AG10803 (cell line): Measurements from ENCODE around the gene C11orf16.
"Not testable (repeated sequence)": the region's sequence is repeated elsewhere in the genome, so short reads cannot be mapped to it uniquely, and the experiment has no call there.

Experiments
- DNase-seq: peaks from one replicate; pipeline ENCODE4 v3.0.0; 2010; ENCODE audit warnings: low read depth
- H3K4me3 ChIP-seq: 2 replicates; pipeline ENCODE4 v1.5.1; 2011; ENCODE audit warnings: mild to moderate bottlenecking, low read length, control low read depth
- CTCF ChIP-seq: conservative IDR thresholded peaks from 2 replicates; pipeline ENCODE4 v1.5.1; 2011; ENCODE audit warnings: mild to moderate bottlenecking, low read length, control low read depth, inconsistent platforms

The C11orf16 gene

GRCh38 chr11:8932564-8933180 is at the start of gene C11orf16:
Gene C11orf16, minus strand, starts transcription at chr11:8932947. Its CDS starts 639 bp downstream, at chr11:8932308.
- no peak for DNase-seq
- TF ChIP-seq CTCF: no peak
- H3K4me3 ChIP-seq: no peak within 1 kb of the TSS

GRCh38 chr11:8980485-8980884 is 47.7 kb upstream of the C11orf16 start:
- DNase-seq: no peak
- TF ChIP-seq CTCF: no peak
- no peak overlapping the region for H3K4me3 ChIP-seq

- not testable (repeated sequence) for DNase-seq, H3K4me3 ChIP-seq
These were observed 46.6 kb upstream of the C11orf16 start for GRCh38 chr11:8979365-8979764.

GRCh38 chr11:8973121-8973520 is 40.4 kb upstream of the C11orf16 start:
- TF ChIP-seq CTCF: no peak
- DNase-seq: no peak

GRCh38 chr11:8971924-8972316 is 39.2 kb upstream of the C11orf16 start:
- no peak for TF ChIP-seq CTCF
- H3K4me3 ChIP-seq: no peak overlapping the region
- no peak for DNase-seq

More at GRCh38 chr11:8973121-8973520, 40.4 kb upstream of the C11orf16 start:
- H3K4me3 ChIP-seq: no peak overlapping the region

GRCh38 chr11:8971196-8971923 is 38.6 kb upstream of the C11orf16 start:
- H3K4me3 ChIP-seq: no peak overlapping the region
- no peak for DNase-seq
- no peak for TF ChIP-seq CTCF

GRCh38 chr11:8967184-8967583 is 34.4 kb upstream of the C11orf16 start:
- no peak for TF ChIP-seq CTCF
- DNase-seq: no peak
- H3K4me3 ChIP-seq: no peak overlapping the region
